ENCODE measurements around the gene CFP. TPM values are rescaled to one million over a fixed set of nuclear protein-coding genes. Genes with fewer than 3 reads are reported as not detected.

CFP gene
- polyA plus RNA-seq, 1 donor from 2014 or later: 4.8 TPM

DNA sequence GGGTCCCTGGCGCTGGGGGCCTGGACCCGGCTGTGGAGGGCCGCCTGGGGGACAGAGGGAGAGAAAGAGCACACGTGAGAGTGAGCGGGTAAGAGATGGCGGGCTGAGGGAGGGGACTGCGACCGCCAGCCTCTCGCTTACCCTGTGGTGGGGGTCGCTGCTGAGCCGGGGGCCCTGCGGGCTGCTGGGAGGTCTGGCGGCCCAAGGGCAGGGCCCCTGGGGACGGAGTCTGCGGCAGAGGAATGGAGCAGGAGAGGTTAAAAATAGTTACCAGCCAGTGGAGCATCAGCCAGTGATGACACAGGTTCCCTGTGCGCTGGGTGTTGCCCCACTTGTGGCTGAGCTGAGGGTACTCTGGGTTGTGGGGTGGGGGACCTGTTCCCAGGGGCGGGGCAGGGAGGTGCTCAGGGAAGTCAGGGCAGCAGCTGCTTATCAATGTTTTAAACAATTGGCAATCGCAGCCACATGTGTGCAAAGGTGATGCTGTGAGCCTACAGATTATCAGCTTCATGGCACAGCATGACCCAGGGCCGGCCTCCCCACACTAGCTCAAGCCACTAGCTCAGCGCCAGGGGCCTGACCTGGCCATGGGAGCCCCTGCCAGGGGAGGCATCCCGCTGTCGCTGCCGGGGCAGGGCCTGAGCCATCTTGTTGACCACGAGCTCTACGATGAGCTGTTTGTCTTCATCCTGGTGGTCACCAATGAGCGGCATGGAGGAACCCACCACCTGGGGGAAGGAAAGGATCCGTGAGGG lies 55.0 kb downstream of the CFP start:
- Histone ChIP-seq H3K27ac (ENCODE audit: low read length) (no peak overlapping the region), H3K9me3 (ENCODE audit: low read length) (no peaks in the 10 kb centered on the region), H2AFZ (ENCODE audit: low read depth, low read length) (no peak overlapping the region), H3K4me2 (ENCODE audit: low read length) (no peak overlapping the region), H3F3A (ENCODE audit: insufficient read depth, low read length, poor library complexity, severe bottlenecking) (no peaks in the 10 kb centered on the region), H3K9ac (ENCODE audit: low read length) (no peak overlapping the region), H3K4me3 (ENCODE audit: low read length) (no peak overlapping the region), H3K9me2 (ENCODE audit: insufficient read depth, low read length) (no peaks in the 10 kb centered on the region), H3K27me3 (ENCODE audit: insufficient read depth, low read depth, low read length) (no peaks in the 10 kb centered on the region), H3K36me3 (ENCODE audit: insufficient read depth, low read length) (no peaks in the 10 kb centered on the region), H4K20me1 (ENCODE audit: insufficient read depth) (no peaks in the 10 kb centered on the region), H3K79me2 (replicated peaks; ENCODE audit: insufficient read depth, low read length) (no peaks in the 10 kb centered on the region)
- TF ChIP-seq EP300 (conservative IDR thresholded peaks at IDR 0.05; ENCODE audit: poor library complexity, severe bottlenecking): no peak
- TF ChIP-seq TAF1 (IDR thresholded peaks at IDR 0.05; ENCODE audit: low read depth): no peak
- no peak for TF ChIP-seq RAD21 (conservative IDR thresholded peaks at IDR 0.05)
- TF ChIP-seq, protein P1, sequence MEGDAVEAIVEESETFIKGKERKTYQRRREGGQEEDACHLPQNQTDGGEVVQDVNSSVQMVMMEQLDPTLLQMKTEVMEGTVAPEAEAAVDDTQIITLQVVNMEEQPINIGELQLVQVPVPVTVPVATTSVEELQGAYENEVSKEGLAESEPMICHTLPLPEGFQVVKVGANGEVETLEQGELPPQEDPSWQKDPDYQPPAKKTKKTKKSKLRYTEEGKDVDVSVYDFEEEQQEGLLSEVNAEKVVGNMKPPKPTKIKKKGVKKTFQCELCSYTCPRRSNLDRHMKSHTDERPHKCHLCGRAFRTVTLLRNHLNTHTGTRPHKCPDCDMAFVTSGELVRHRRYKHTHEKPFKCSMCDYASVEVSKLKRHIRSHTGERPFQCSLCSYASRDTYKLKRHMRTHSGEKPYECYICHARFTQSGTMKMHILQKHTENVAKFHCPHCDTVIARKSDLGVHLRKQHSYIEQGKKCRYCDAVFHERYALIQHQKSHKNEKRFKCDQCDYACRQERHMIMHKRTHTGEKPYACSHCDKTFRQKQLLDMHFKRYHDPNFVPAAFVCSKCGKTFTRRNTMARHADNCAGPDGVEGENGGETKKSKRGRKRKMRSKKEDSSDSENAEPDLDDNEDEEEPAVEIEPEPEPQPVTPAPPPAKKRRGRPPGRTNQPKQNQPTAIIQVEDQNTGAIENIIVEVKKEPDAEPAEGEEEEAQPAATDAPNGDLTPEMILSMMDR (IDR thresholded peaks at IDR 0.05; ENCODE audit: poor library complexity, severe bottlenecking): no peak
- no peak for TF ChIP-seq SMC3 (conservative IDR thresholded peaks at IDR 0.05; ENCODE audit: poor library complexity)
- no peak for TF ChIP-seq EZH2 (IDR thresholded peaks at IDR 0.05; ENCODE audit: borderline replicate concordance, insufficient read depth, low read length, poor library complexity, severe bottlenecking)

DNA sequence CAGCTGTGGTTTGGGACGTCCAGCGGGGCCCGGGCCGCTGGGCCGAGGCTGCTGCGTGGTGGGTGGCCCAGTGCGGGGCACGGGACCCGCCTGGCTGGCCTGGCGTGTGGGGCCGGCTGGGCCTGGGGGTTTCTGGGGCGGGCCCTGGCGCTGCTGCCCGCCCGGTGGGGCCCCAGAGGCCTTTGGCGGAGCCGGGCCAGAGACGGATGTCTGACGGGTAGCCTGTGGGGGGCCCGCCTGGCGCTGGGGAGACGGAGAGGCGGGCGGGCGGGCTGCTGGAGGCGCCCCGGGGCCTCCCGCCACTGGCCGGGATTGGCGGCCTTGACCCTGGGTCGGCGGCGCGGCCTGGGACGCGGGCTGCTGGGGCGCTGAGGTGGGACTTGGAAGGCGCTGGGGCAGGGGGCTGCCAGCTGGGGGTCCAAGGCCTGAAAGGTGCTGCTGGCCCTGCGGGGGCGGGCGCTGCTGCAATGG lies 55.6 kb downstream of the CFP start:
- no peak overlapping the region for H3K27ac ChIP-seq (ENCODE audit: low read length)
- TF ChIP-seq EP300 (conservative IDR thresholded peaks at IDR 0.05; ENCODE audit: poor library complexity, severe bottlenecking) (no peak), TAF1 (IDR thresholded peaks at IDR 0.05; ENCODE audit: low read depth) (no peak), POLR2AphosphoS5 (IDR thresholded peaks at IDR 0.05) (no peak), EZH2 (IDR thresholded peaks at IDR 0.05; ENCODE audit: borderline replicate concordance, insufficient read depth, low read length, poor library complexity, severe bottlenecking) (no peak), MXI1 (conservative IDR thresholded peaks at IDR 0.05; ENCODE audit: poor library complexity, severe bottlenecking) (no peak), SMC3 (conservative IDR thresholded peaks at IDR 0.05; ENCODE audit: poor library complexity) (no peak), RAD21 (conservative IDR thresholded peaks at IDR 0.05) (no peak)
- TF ChIP-seq, protein P2, sequence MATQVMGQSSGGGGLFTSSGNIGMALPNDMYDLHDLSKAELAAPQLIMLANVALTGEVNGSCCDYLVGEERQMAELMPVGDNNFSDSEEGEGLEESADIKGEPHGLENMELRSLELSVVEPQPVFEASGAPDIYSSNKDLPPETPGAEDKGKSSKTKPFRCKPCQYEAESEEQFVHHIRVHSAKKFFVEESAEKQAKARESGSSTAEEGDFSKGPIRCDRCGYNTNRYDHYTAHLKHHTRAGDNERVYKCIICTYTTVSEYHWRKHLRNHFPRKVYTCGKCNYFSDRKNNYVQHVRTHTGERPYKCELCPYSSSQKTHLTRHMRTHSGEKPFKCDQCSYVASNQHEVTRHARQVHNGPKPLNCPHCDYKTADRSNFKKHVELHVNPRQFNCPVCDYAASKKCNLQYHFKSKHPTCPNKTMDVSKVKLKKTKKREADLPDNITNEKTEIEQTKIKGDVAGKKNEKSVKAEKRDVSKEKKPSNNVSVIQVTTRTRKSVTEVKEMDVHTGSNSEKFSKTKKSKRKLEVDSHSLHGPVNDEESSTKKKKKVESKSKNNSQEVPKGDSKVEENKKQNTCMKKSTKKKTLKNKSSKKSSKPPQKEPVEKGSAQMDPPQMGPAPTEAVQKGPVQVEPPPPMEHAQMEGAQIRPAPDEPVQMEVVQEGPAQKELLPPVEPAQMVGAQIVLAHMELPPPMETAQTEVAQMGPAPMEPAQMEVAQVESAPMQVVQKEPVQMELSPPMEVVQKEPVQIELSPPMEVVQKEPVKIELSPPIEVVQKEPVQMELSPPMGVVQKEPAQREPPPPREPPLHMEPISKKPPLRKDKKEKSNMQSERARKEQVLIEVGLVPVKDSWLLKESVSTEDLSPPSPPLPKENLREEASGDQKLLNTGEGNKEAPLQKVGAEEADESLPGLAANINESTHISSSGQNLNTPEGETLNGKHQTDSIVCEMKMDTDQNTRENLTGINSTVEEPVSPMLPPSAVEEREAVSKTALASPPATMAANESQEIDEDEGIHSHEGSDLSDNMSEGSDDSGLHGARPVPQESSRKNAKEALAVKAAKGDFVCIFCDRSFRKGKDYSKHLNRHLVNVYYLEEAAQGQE (IDR thresholded peaks at IDR 0.05; ENCODE audit: borderline replicate concordance): no peak
- TF ChIP-seq, protein P1 (IDR thresholded peaks at IDR 0.05; ENCODE audit: poor library complexity, severe bottlenecking): no peak
- H4K20me1 ChIP-seq (ENCODE audit: insufficient read depth): no peaks in the 10 kb centered on the region
- no peaks in the 10 kb centered on the region for H3F3A ChIP-seq (ENCODE audit: insufficient read depth, low read length, poor library complexity, severe bottlenecking)
- no peaks in the 10 kb centered on the region for H3K9me2 ChIP-seq (ENCODE audit: insufficient read depth, low read length)
- H3K9me3 ChIP-seq (ENCODE audit: low read length): no peaks in the 10 kb centered on the region
- no peak overlapping the region for H3K4me3 ChIP-seq (ENCODE audit: low read length)
- H3K4me2 ChIP-seq (ENCODE audit: low read length): no peak overlapping the region
- H2AFZ ChIP-seq (ENCODE audit: low read depth, low read length): no peak overlapping the region
- no peaks in the 10 kb centered on the region for H3K36me3 ChIP-seq (ENCODE audit: insufficient read depth, low read length)
- no peaks in the 10 kb centered on the region for H3K79me2 ChIP-seq (replicated peaks; ENCODE audit: insufficient read depth, low read length)
- no peaks in the 10 kb centered on the region for H3K27me3 ChIP-seq (ENCODE audit: insufficient read depth, low read depth, low read length)
- no peak overlapping the region for H3K9ac ChIP-seq (ENCODE audit: low read length)
